OCI-LY3 (cell line): ENCODE measurements around the gene TSC1.

Source experiments
- H2AFZ ChIP-seq: fragments of 200-600, 300-600 bp; shearing (Covaris generic); 2 replicates; pipeline ENCODE4 v1.6.0; 2014; ENCODE audit warnings: antibody characterized with exemption, low read depth, low read length
- H3K27ac ChIP-seq: fragments of 200-600, 300-600 bp; sonication (generic); 2 replicates; pipeline ENCODE4 v1.5.1; 2014; ENCODE audit warnings: mild to moderate bottlenecking, low read length, moderate library complexity, mixed read lengths
- H3K27me3 ChIP-seq: fragments of 200-600, 300-600 bp; sonication (generic); 2 replicates; pipeline ENCODE4 v1.6.1; 2014; ENCODE audit warnings: low read depth, low read length, mixed read lengths
- H3K36me3 ChIP-seq: fragments of 200-600, 300-600 bp; sonication (generic); replicated peaks from 2 replicates; pipeline ENCODE3; 2014; ENCODE audit warnings: low read depth, low read length, mixed read lengths
- H3K4me1 ChIP-seq: fragments of 300-600, 200-600 bp; sonication (generic); 2 replicates; pipeline ENCODE4 v1.6.1; 2014; ENCODE audit warnings: low read length, mixed read lengths
- H3K4me2 ChIP-seq: fragments of 200-600, 300-600 bp; sonication (generic); 2 replicates; pipeline ENCODE4 v1.6.1; 2014; ENCODE audit warnings: low read length, mixed read lengths
- H3K4me3 ChIP-seq: fragments of 300-600, 200-600 bp; sonication (generic); 2 replicates; pipeline ENCODE4 v1.5.1; 2014; ENCODE audit warnings: antibody characterized with exemption, mild to moderate bottlenecking, low read length, moderate library complexity
- H3K79me2 ChIP-seq: fragments of 300-600, 200-600 bp; shearing (Covaris generic); 2 replicates; pipeline ENCODE4 v1.6.1; 2014; ENCODE audit warnings: mild to moderate bottlenecking, low read length, mixed read lengths
- H3K9ac ChIP-seq: fragments of 300-600, 200-600 bp; shearing (Covaris generic); 2 replicates; pipeline ENCODE4 v1.6.0; 2014; ENCODE audit warnings: mild to moderate bottlenecking, low read length, moderate library complexity
- H3K9me3 ChIP-seq: fragments of 200-600, 300-600 bp; shearing (Covaris generic); 2 replicates; pipeline ENCODE4 v1.6.1; 2014; ENCODE audit warnings: low read length, mixed read lengths; ENCODE audit not compliant: insufficient read depth
- H4K20me1 ChIP-seq: fragments of 200-600, 300-600 bp; sonication (generic); 2 replicates; pipeline ENCODE4 v1.6.1; 2016; ENCODE audit warnings: low read length, mixed read lengths; ENCODE audit not compliant: insufficient read depth
- CTCF ChIP-seq: fragments of 200-600, 300-600 bp; sonication (generic); IDR thresholded peaks from 2 replicates; pipeline ENCODE4 v1.5.1; 2014; ENCODE audit warnings: antibody characterized with exemption, low read length, low read depth
- EZH2phosphoT487 ChIP-seq: fragments of 200-600 bp; shearing (Covaris generic); IDR thresholded peaks from 2 replicates; pipeline ENCODE4 v1.6.1; 2018; ENCODE audit warnings: antibody characterized with exemption, mixed run types, low read depth

The TSC1 gene

GRCh38 chr9:132986114-132986513, 41.7 kb upstream of the TSC1 start:
- H3K79me2 ChIP-seq: no peaks in the 10 kb centered on the region
- H2AFZ ChIP-seq: no peak overlapping the region
- TF ChIP-seq EZH2phosphoT487 (no peak), CTCF (no peak)
- H3K4me2 ChIP-seq: no peak overlapping the region
- H3K4me1 ChIP-seq: peaks cover 12% of the 10 kb centered on the region
- H3K4me3 ChIP-seq: no peak overlapping the region
- H3K9me3 ChIP-seq: no peaks in the 10 kb centered on the region
- H3K36me3 ChIP-seq: no peaks in the 10 kb centered on the region
- no peak overlapping the region for H3K9ac ChIP-seq
- H4K20me1 ChIP-seq: no peaks in the 10 kb centered on the region
- peaks cover 5% of the 10 kb centered on the region for H3K27me3 ChIP-seq
- no peak overlapping the region for H3K27ac ChIP-seq

- no peaks in the 10 kb centered on the region for H3K36me3 ChIP-seq
- no peak overlapping the region for H2AFZ ChIP-seq
- no peak overlapping the region for H3K27ac ChIP-seq
- H3K9ac ChIP-seq: no peak overlapping the region
- no peak overlapping the region for H3K4me2 ChIP-seq
- H3K4me1 ChIP-seq: peaks cover 12% of the 10 kb centered on the region
- H4K20me1 ChIP-seq: no peaks in the 10 kb centered on the region
- TF ChIP-seq EZH2phosphoT487: no peak
- TF ChIP-seq CTCF: no peak
- H3K9me3 ChIP-seq: no peaks in the 10 kb centered on the region
- no peak overlapping the region for H3K4me3 ChIP-seq
- no peaks in the 10 kb centered on the region for H3K79me2 ChIP-seq
- peaks cover 3% of the 10 kb centered on the region for H3K27me3 ChIP-seq
Measured at GRCh38 chr9:132985489-132985888, 41.1 kb upstream of the TSC1 start.

- Histone ChIP-seq H3K27me3 (peaks cover 8% of the 10 kb centered on the region), H4K20me1 (no peaks in the 10 kb centered on the region), H3K9ac (no peak overlapping the region), H3K4me3 (no peak overlapping the region), H3K79me2 (no peaks in the 10 kb centered on the region), H3K27ac (no peak overlapping the region), H3K4me2 (no peak overlapping the region), H3K4me1 (peaks cover 12% of the 10 kb centered on the region), H3K36me3 (no peaks in the 10 kb centered on the region), H3K9me3 (no peaks in the 10 kb centered on the region), H2AFZ (no peak overlapping the region)
- TF ChIP-seq EZH2phosphoT487: no peak
Measured at GRCh38 chr9:132985071-132985350, 40.6 kb upstream of the TSC1 start.

GRCh38 chr9:132984202-132985070, 40.0 kb upstream of the TSC1 start:
- H3K36me3 ChIP-seq: no peaks in the 10 kb centered on the region
- H3K4me1 ChIP-seq: peaks cover 12% of the 10 kb centered on the region
- H3K4me2 ChIP-seq: no peak overlapping the region
- H3K27ac ChIP-seq: no peak overlapping the region
- TF ChIP-seq CTCF: no peak
- no peak for TF ChIP-seq EZH2phosphoT487
- peaks cover 14% of the 10 kb centered on the region for H3K27me3 ChIP-seq
- H3K4me3 ChIP-seq: no peak overlapping the region
- H3K79me2 ChIP-seq: no peaks in the 10 kb centered on the region
- no peak overlapping the region for H2AFZ ChIP-seq
- H3K9ac ChIP-seq: no peak overlapping the region
- no peaks in the 10 kb centered on the region for H3K9me3 ChIP-seq
- no peaks in the 10 kb centered on the region for H4K20me1 ChIP-seq
